HCT116 (cell line): ENCODE measurements around the gene KRT85.

Source experiments
- CEBPB ChIP-seq: IDR thresholded peaks from 2 replicates; pipeline ENCODE4 v1.6.1; 2012; ENCODE audit warnings: low read depth
- CTCF ChIP-seq, 3 experiments: fragments of 200-600 bp in 1 of 3; sonication (generic) in 1 of 3; IDR thresholded peaks in 2 of 3; conservative IDR thresholded peaks in 1 of 3; 2 replicates each; pipeline ENCODE4 v1.5.1; 2012 to 2017; ENCODE audit warnings: low read depth in 2 of 3, low read length in 2 of 3, antibody characterized with exemption in 1 of 3, borderline replicate concordance in 1 of 3, control low read depth in 1 of 3, mild to moderate bottlenecking in 1 of 3, mixed read lengths in 1 of 3, mixed run types in 1 of 3, moderate library complexity in 1 of 3; ENCODE audit not compliant: insufficient read depth in 1 of 3
- MAX ChIP-seq: IDR thresholded peaks from 2 replicates; pipeline ENCODE4 v1.6.1; 2012
- POLR2A ChIP-seq: IDR thresholded peaks from 2 replicates; pipeline ENCODE4 v1.7.0; 2011; ENCODE audit warnings: borderline replicate concordance; ENCODE audit not compliant: insufficient read depth, insufficient read length; ENCODE audit errors: extremely low read depth
- POLR2AphosphoS5 ChIP-seq: IDR thresholded peaks from 2 replicates; pipeline ENCODE4 v1.6.1; 2011; ENCODE audit warnings: mild to moderate bottlenecking, low read depth, low read length, moderate library complexity
- REST ChIP-seq: IDR thresholded peaks from 2 replicates; pipeline ENCODE4 v1.6.1; 2012; ENCODE audit warnings: low read depth
- SP1 ChIP-seq: IDR thresholded peaks from 2 replicates; pipeline ENCODE4 v1.6.1; 2012; ENCODE audit warnings: low read depth
- YY1 ChIP-seq: IDR thresholded peaks from 2 replicates; pipeline ENCODE4 v1.6.1; 2011; ENCODE audit warnings: low read length, low read depth, moderate library complexity, mild to moderate bottlenecking; ENCODE audit not compliant: insufficient replicate concordance; ENCODE audit errors: extremely low read depth
- ZBTB33 ChIP-seq: IDR thresholded peaks from 2 replicates; pipeline ENCODE4 v1.6.1; 2011; ENCODE audit warnings: mild to moderate bottlenecking, low read length, moderate library complexity; ENCODE audit not compliant: insufficient replicate concordance; ENCODE audit errors: extremely low read depth
- ZFX ChIP-seq: fragments of 450-650 bp; IDR thresholded peaks from 2 replicates; pipeline ENCODE4 v1.6.1; 2017
- ZNF274 ChIP-seq: fragments of 200-500 bp; sonication (Bioruptor generic); IDR thresholded peaks from 2 replicates; pipeline ENCODE4 v1.6.1; 2014; ENCODE audit warnings: mild to moderate bottlenecking, low read depth, low read length, inconsistent platforms

GRCh38 chr12:52385226-52385702 is 18.0 kb upstream of the KRT85 start, which contains the start of gene KRT84:
- TF ChIP-seq CTCF (IDR thresholded peaks at IDR 0.05 in 2 of 3, conservative IDR thresholded peaks at IDR 0.05 in 1 of 3; ENCODE audit: borderline replicate concordance in 1 of 3, insufficient read depth in 1 of 3, low read depth in 2 of 3, low read length in 2 of 3) (no peak), MAX (no peak), CEBPB (no peak), POLR2AphosphoS5 (no peak), POLR2A (no peak), SP1 (no peak), ZNF274 (no peak), ZBTB33 (no peak), REST (no peak), ZFX (no peak), YY1 (no peak)
